Measurements from ENCODE around the gene SBK3. TPM values are rescaled to one million over a fixed set of nuclear protein-coding genes. Genes with fewer than 3 reads are reported as not detected.

The SBK3 gene
- total RNA-seq, 6 experiments from 2014 or later, result 0.33 to 0.56 TPM; not detected in 4

- no peak for ATAC-seq
- no peak overlapping the region for H3K4me3 ChIP-seq
- DNase-seq, result no peak
- 82% methylated on average over 3 of the region's 10 CpGs for WGBS (ENCODE audit: insufficient coverage, low coverage, low lambda C conversion rate, missing lambda C conversion rate)
- H3K27ac ChIP-seq, result no peak overlapping the region
- TF ChIP-seq POLR2A (IDR thresholded peaks at IDR 0.05) (no peak), CTCF (IDR thresholded peaks at IDR 0.05) (no peak)
- peaks cover 0 to 4% (median 0%) of the 10 kb centered on the region in 4 donors for H3K4me1 ChIP-seq
- no peaks in the 10 kb centered on the region for H3K9me3 ChIP-seq
- no peaks in the 10 kb centered on the region for H3K27me3 ChIP-seq
- intact Hi-C loops (cut with DNase I), result no loop called here
- no peaks in the 10 kb centered on the region for H3K36me3 ChIP-seq
Observed at GRCh38 chr19:55590617-55591016, 45.3 kb upstream of the SBK3 start.

GRCh38 chr19:55590109-55590508 is 44.8 kb upstream of the SBK3 start:
- intact Hi-C loops (cut with DNase I), result no loop called here
- Histone ChIP-seq H3K4me1 (peaks cover 0 to 4% (median 0%) of the 10 kb centered on the region in 4 donors), H3K4me3 (no peak overlapping the region), H3K27ac (no peak overlapping the region), H3K9me3 (no peaks in the 10 kb centered on the region), H3K27me3 (no peaks in the 10 kb centered on the region), H3K36me3 (no peaks in the 10 kb centered on the region)
- 47% methylated on average over 7 of the region's 7 CpGs for WGBS (ENCODE audit: insufficient coverage, low coverage, low lambda C conversion rate, missing lambda C conversion rate)
- DNase-seq, result no peak
- ATAC-seq, result no peak
- TF ChIP-seq CTCF (IDR thresholded peaks at IDR 0.05) (no peak), POLR2A (IDR thresholded peaks at IDR 0.05) (no peak)

DNA sequence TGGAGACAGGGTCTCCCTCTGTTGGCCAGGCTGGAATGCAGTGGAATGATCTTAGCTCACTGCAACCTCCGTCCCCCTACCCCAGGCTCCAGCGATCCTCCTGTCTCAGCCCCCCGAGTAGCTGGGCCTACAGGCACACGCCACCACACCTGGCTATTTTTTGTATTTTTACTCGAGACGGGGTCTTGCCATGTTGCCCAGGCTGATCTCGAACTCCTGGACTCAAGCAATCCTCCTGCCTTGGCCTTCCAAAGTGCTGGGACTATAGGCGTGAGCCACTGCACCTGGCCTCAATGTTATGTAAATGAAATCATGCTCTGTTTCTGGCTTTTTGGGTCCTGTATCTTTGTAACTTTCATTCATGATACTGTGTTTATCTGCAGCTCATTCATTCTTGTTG is 43.4 kb upstream of the SBK3 start:
- no peak overlapping the region for H3K4me3 ChIP-seq
- ATAC-seq (no peak), DNase-seq (no peak)
- peaks cover 0 to 5% (median under 1%) of the 10 kb centered on the region in 4 donors for H3K4me1 ChIP-seq
- intact Hi-C loops (cut with DNase I), result no loop called here
- no peaks in the 10 kb centered on the region for H3K36me3 ChIP-seq
- no peaks in the 10 kb centered on the region for H3K27me3 ChIP-seq
- WGBS (ENCODE audit: insufficient coverage, low coverage, low lambda C conversion rate, missing lambda C conversion rate), result 88% methylated on average over 7 of the region's 8 CpGs
- no peak overlapping the region for H3K27ac ChIP-seq
- TF ChIP-seq CTCF (IDR thresholded peaks at IDR 0.05) (no peak), POLR2A (IDR thresholded peaks at IDR 0.05) (no peak)
- no peaks in the 10 kb centered on the region for H3K9me3 ChIP-seq

DNA sequence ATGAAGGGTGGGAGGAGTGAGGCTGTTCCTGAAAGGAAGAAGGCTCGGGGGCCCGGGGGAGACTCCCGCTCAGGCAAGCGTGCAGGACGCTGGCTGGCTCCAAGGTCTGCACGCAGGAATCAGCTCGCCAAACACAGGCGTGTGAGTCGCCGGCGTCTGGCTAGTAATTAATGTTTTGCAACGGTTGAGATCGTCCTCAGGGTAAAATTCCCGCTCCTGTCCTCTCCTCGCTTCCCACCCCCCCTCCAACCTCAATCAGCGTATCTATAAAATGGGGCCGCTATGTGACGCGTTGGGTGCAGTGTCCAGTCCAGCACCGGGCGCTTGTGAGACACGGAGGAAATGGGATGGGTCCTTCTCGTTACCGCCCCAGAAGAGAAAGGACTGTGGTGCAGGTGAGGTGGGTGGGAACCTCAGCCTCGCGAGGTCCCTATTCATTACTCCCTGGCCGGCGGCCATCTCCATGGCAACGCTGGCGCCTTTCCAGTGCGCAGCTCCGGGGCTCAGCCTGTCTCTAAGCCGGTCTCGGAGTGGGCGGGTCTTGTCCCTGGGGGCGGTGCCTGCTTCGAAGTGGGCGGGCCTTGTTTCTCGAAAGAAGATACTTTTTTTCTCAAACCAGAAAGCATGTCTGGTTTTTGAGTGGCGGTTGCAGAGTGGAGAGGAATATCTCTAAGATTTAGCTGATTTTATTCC is 41.8 kb upstream of the SBK3 start:
- intact Hi-C loops (cut with DNase I), result no loop called here
- 6% methylated on average over 19 of the region's 40 CpGs for WGBS (ENCODE audit: insufficient coverage, low coverage, low lambda C conversion rate, missing lambda C conversion rate)
- DNase-seq, result peak; percentile 96 to 97 (median 96)
- H3K27ac ChIP-seq, result no peak overlapping the region
- peaks cover 0 to 16% (median 4%) of the 10 kb centered on the region in 4 donors for H3K4me1 ChIP-seq
- H3K9me3 ChIP-seq, result no peaks in the 10 kb centered on the region
- H3K36me3 ChIP-seq, result no peaks in the 10 kb centered on the region
- peak; percentile 90 to 95 (median 92) for ATAC-seq
- no peak for TF ChIP-seq POLR2A (IDR thresholded peaks at IDR 0.05)
- no peak for TF ChIP-seq CTCF (IDR thresholded peaks at IDR 0.05)
- H3K4me3 ChIP-seq, result peak overlapping the region in 2 of 3 donors; percentile 20 to 22
- no peaks in the 10 kb centered on the region for H3K27me3 ChIP-seq
